Right forelimb (tissue), 1 donor: ENCODE results near the gene NCBP1.

ENCODE experiments used
- DNase-seq: peaks from one replicate; pipeline ENCODE4 v3.0.0-alpha.2; 2018

The NCBP1 gene

GRCh38 chr9:97722331-97722730 lies 88.7 kb downstream of the NCBP1 start:
- no peak for DNase-seq
